ENCODE data around the gene CYP11A1. TPM values are rescaled to one million over a fixed set of nuclear protein-coding genes. Genes with fewer than 3 reads are reported as not detected.

CYP11A1 gene
- total RNA-seq, 6 donors from 2014 or later: 0.91 to 8.4 (median 1.1) TPM; not detected in 1

DNA sequence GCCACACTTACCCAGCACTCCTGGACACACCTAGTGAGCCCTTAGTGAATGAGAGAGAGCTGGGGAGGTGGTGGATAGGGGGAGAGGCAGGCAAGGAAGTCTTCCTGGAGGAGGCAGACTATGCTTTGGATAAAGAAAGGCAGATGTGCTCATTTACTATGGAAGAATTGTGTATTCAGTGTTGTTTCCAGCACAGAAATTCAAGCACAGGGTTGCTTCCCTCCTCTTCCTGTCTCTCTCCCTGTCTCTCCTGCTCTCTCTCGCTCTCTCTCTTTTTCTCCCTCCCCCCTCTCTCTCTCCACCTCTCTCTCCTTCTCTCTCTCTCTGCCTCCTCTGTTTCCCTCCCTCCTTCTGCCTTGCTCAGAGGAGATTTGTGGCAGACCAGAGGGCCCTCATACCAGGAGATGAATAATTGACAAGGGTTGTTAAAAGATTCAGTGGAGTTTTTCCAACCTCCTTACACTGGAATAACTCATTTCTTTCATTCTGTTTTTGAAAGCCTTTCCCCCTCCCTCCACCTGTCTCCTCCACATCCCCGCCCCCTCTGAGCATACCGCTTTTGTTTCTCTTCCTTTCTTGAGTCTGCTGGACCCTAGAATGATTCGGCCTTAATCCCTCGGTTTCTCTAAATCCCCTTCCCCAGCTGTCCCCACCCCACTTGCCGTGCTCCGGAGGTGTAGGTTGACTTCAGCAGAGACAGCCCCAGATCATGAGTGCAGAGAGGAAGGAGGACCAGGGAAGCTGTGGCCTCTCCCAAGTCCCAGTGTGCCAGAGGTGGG, 65.7 kb downstream of the CYP11A1 start:
- no peak for TF ChIP-seq POLR2AphosphoS5 (IDR thresholded peaks at IDR 0.05)
- no peak for TF ChIP-seq EP300 (IDR thresholded peaks at IDR 0.05)
- no peak for TF ChIP-seq POLR2A (IDR thresholded peaks at IDR 0.05)
- TF ChIP-seq, protein P1, sequence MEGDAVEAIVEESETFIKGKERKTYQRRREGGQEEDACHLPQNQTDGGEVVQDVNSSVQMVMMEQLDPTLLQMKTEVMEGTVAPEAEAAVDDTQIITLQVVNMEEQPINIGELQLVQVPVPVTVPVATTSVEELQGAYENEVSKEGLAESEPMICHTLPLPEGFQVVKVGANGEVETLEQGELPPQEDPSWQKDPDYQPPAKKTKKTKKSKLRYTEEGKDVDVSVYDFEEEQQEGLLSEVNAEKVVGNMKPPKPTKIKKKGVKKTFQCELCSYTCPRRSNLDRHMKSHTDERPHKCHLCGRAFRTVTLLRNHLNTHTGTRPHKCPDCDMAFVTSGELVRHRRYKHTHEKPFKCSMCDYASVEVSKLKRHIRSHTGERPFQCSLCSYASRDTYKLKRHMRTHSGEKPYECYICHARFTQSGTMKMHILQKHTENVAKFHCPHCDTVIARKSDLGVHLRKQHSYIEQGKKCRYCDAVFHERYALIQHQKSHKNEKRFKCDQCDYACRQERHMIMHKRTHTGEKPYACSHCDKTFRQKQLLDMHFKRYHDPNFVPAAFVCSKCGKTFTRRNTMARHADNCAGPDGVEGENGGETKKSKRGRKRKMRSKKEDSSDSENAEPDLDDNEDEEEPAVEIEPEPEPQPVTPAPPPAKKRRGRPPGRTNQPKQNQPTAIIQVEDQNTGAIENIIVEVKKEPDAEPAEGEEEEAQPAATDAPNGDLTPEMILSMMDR (IDR thresholded peaks at IDR 0.05): no peak
- Histone ChIP-seq H3K9me3 (no peaks in the 10 kb centered on the region), H3K27me3 (no peaks in the 10 kb centered on the region), H3K4me1 (no peaks in the 10 kb centered on the region), H3K27ac (no peak overlapping the region), H3K4me3 (no peak overlapping the region), H3K36me3 (no peaks in the 10 kb centered on the region)
- no peak for DNase-seq
- ATAC-seq (ENCODE audit: low FRiP score in 2 of 2): no peak
- WGBS, 2 donors: 54 to 56% methylated on average over 4 to 7 of the region's 7 CpGs

DNA sequence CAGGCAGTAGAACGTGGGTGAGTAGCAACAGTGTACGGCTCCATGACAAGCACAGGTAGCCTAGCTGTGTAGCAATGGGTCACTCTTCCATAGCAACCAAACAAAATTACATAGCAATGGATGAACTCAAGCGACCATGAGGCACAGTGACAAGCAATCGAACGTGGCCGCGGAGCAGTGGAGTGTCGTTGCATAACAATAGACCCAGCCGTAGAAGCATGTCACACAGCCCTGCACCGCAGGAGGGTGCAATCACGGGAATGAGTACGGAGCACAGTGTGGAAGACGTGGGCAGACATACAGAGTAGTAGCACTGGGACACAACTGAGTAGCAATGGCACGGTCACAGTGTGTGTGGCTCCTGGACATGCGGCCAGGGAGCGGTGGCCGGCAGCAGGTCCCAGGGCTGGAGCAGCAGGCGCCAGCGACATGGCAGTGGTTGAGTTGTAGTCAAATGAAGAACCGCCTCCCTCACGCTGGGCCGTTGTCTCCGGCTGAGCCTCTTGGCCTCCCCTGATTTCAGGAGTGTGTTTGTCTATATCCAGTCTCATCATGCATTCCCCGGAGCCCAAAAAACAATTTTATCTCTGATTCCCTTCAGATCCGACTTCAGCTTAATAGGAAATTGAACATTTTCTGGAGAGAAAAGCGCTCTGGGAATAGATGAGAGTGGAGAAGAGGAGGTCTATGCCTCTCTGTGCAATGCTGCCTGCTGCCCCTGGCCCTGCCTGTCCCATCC, 67.2 kb downstream of the CYP11A1 start:
- no peak for ATAC-seq (ENCODE audit: low FRiP score in 2 of 2)
- no peaks in the 10 kb centered on the region for H3K4me1 ChIP-seq
- 43 to 51% methylated on average over 21 to 26 of the region's 26 CpGs for WGBS, 2 donors
- no peaks in the 10 kb centered on the region for H3K9me3 ChIP-seq
- H3K36me3 ChIP-seq: no peaks in the 10 kb centered on the region
- TF ChIP-seq, protein P1 (IDR thresholded peaks at IDR 0.05): no peak
- TF ChIP-seq POLR2AphosphoS5 (IDR thresholded peaks at IDR 0.05) (no peak), EP300 (IDR thresholded peaks at IDR 0.05) (no peak), POLR2A (IDR thresholded peaks at IDR 0.05) (no peak)
- no peak overlapping the region for H3K27ac ChIP-seq
- no peak overlapping the region for H3K4me3 ChIP-seq
- peak in 1 of 2 donors; percentile 50 for DNase-seq
- H3K27me3 ChIP-seq: no peaks in the 10 kb centered on the region

DNA sequence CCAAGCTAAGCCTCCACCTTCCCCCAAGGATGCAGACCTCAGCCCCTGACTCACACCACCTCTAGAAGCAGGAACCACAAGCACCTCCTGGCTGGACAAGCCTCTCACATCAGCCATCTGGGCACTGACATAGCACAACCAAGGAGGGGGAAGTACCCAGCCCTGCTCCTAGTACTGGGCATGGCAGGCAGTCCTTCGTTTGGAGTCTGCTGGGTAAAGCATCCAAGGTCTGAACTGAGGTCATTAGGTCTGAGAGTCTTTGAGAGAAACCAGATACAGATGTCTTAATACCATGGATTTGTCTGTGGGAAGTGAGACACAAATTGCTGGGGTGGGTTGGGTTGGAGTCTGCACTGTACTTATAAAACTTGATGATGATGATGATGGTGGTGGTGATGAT, 69.6 kb downstream of the CYP11A1 start:
- Histone ChIP-seq H3K27ac (no peak overlapping the region), H3K36me3 (no peaks in the 10 kb centered on the region), H3K9me3 (no peaks in the 10 kb centered on the region), H3K27me3 (no peaks in the 10 kb centered on the region), H3K4me3 (no peak overlapping the region), H3K4me1 (no peaks in the 10 kb centered on the region)
- no peak for DNase-seq
- TF ChIP-seq, protein P1 (IDR thresholded peaks at IDR 0.05): no peak
- no peak for TF ChIP-seq POLR2AphosphoS5 (IDR thresholded peaks at IDR 0.05)
- WGBS, 2 donors: 33 to 36% methylated on average over 1 of the region's 1 CpG
- no peak for ATAC-seq (ENCODE audit: low FRiP score in 2 of 2)

DNA sequence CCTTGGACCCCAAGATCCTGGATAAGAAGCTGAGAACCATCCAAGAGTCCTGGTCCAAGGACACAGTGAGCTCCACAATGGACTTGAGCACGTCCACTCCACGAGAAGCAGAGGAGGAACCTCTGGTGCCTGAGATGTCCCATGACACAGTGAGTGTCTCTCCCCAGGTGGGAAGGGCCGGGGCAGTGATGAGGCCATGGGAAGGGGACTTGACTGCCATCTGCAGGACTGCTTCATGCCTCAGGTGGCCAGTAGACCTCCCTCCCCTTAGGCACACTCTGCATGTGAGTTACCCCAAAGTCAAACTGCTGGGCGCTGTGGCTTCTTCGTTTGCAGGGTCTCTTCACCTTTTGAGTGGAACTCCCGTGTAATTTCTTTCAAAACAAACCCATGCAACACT, 71.6 kb downstream of the CYP11A1 start:
- Histone ChIP-seq H3K27ac (no peak overlapping the region), H3K36me3 (no peaks in the 10 kb centered on the region), H3K27me3 (no peaks in the 10 kb centered on the region), H3K4me3 (no peak overlapping the region), H3K9me3 (no peaks in the 10 kb centered on the region), H3K4me1 (no peaks in the 10 kb centered on the region)
- TF ChIP-seq EP300 (IDR thresholded peaks at IDR 0.05) (no peak), POLR2A (IDR thresholded peaks at IDR 0.05) (no peak), POLR2AphosphoS5 (IDR thresholded peaks at IDR 0.05) (no peak)
- TF ChIP-seq, protein P1 (IDR thresholded peaks at IDR 0.05): no peak
- 43 to 50% methylated on average over 6 of the region's 6 CpGs for WGBS, 2 donors
- ATAC-seq (ENCODE audit: low FRiP score in 2 of 2) (no peak), DNase-seq (no peak)

Data from upper lobe of left lung (tissue), 6 donors.